Measurements from ENCODE around the gene UNC93A. TPM values are rescaled to one million over a fixed set of nuclear protein-coding genes. Genes with fewer than 3 reads are reported as not detected.
A peak's percentile ranks its signal among the peaks of the same experiment; 100 is the strongest.
"Not testable (repeated sequence)": the region's sequence is repeated elsewhere in the genome, so short reads cannot be mapped to it uniquely, and the experiment has no call there.

The UNC93A gene
- total RNA-seq, 6 donors from 2014 or later, result not detected

DNA sequence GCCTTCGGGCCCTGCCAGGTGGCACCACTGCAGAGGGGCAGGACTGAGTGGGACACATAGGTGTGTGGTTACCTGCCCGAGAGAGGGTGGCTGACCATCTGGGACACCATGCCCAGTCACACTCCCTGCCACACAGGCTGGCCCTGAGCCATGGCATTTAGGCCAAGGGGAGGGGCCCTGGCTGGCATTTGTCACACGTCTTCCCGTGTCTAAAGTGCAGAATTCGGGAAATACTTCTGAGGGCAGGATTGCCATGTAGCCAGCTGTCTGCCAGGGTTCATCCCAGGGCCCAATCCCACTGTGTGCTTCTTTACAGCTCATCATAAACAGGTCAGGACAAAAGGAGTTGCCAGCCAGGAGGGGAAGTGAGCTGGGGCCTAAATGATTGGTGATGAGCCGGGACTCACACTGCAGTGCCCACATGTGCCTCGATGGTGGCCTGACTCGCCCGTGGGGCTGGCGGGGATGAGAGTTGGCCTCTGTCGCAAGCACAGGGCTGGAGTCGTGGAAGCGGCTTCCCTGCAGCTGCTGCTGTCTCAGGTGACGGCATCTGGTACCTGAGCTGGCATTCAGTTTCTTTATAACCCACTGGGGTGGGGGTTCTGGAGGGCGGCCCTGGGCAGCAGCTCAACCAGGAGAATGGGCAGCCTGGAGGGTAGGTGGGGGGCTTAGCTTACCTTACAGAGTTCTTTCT is 5.9 kb upstream of the UNC93A start:
- Histone ChIP-seq H3K27ac (no peak overlapping the region), H3K36me3 (no peaks in the 10 kb centered on the region), H3K9me3 (no peaks in the 10 kb centered on the region), H3K4me3 (no peak overlapping the region), H3K27me3 (no peaks in the 10 kb centered on the region), H3K4me1 (no peaks in the 10 kb centered on the region)
- no peak for ATAC-seq (ENCODE audit: low FRiP score in 2 of 2)
- TF ChIP-seq POLR2A (IDR thresholded peaks at IDR 0.05) (no peak), POLR2AphosphoS5 (IDR thresholded peaks at IDR 0.05) (no peak), EP300 (IDR thresholded peaks at IDR 0.05) (no peak)
- TF ChIP-seq, protein P1, sequence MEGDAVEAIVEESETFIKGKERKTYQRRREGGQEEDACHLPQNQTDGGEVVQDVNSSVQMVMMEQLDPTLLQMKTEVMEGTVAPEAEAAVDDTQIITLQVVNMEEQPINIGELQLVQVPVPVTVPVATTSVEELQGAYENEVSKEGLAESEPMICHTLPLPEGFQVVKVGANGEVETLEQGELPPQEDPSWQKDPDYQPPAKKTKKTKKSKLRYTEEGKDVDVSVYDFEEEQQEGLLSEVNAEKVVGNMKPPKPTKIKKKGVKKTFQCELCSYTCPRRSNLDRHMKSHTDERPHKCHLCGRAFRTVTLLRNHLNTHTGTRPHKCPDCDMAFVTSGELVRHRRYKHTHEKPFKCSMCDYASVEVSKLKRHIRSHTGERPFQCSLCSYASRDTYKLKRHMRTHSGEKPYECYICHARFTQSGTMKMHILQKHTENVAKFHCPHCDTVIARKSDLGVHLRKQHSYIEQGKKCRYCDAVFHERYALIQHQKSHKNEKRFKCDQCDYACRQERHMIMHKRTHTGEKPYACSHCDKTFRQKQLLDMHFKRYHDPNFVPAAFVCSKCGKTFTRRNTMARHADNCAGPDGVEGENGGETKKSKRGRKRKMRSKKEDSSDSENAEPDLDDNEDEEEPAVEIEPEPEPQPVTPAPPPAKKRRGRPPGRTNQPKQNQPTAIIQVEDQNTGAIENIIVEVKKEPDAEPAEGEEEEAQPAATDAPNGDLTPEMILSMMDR (IDR thresholded peaks at IDR 0.05), result no peak
- no peak for DNase-seq
- WGBS, 2 donors, result 84 to 90% methylated on average over 4 to 14 of the region's 15 CpGs

- Histone ChIP-seq H3K9me3 (no peaks in the 10 kb centered on the region), H3K4me1 (no peaks in the 10 kb centered on the region), H3K4me3 (no peak overlapping the region), H3K36me3 (no peaks in the 10 kb centered on the region), H3K27ac (no peak overlapping the region), H3K27me3 (no peaks in the 10 kb centered on the region)
- 92 to 93% methylated on average over 9 to 13 of the region's 13 CpGs for WGBS, 2 donors
- TF ChIP-seq EP300 (IDR thresholded peaks at IDR 0.05), result no peak
- no peak for TF ChIP-seq POLR2AphosphoS5 (IDR thresholded peaks at IDR 0.05)
- TF ChIP-seq, protein P1 (IDR thresholded peaks at IDR 0.05), result no peak
- no peak for TF ChIP-seq POLR2A (IDR thresholded peaks at IDR 0.05)
- DNase-seq (no peak), ATAC-seq (ENCODE audit: low FRiP score in 2 of 2) (no peak)
Observed at GRCh38 chr6:167287513-167288048, 3.5 kb upstream of the UNC93A start.

- not testable (repeated sequence) for H3K27ac ChIP-seq, H3K4me3 ChIP-seq, H3K9me3 ChIP-seq, H3K27me3 ChIP-seq, DNase-seq, H3K4me1 ChIP-seq, H3K36me3 ChIP-seq
- WGBS, 2 donors, result 21 to 22% methylated on average over 14 of the region's 14 CpGs
- peak in 1 of 2 donors; percentile 81 for ATAC-seq (ENCODE audit: low FRiP score in 2 of 2)
- TF ChIP-seq, protein P1 (IDR thresholded peaks at IDR 0.05), result peak in 3 of 6 experiments; percentile 41 to 55 (median 42)
Observed at GRCh38 chr6:167288591-167289225, 2.4 kb upstream of the UNC93A start.

GRCh38 chr6:167289291-167289690 is 1.8 kb upstream of the UNC93A start:
- ATAC-seq (ENCODE audit: low FRiP score in 2 of 2); H3K36me3 ChIP-seq; DNase-seq; H3K27me3 ChIP-seq; H3K4me1 ChIP-seq; H3K4me3 ChIP-seq; H3K27ac ChIP-seq; H3K9me3 ChIP-seq: not testable (repeated sequence)
- 86 to 94% methylated on average over 1 of the region's 2 CpGs for WGBS, 2 donors

DNA sequence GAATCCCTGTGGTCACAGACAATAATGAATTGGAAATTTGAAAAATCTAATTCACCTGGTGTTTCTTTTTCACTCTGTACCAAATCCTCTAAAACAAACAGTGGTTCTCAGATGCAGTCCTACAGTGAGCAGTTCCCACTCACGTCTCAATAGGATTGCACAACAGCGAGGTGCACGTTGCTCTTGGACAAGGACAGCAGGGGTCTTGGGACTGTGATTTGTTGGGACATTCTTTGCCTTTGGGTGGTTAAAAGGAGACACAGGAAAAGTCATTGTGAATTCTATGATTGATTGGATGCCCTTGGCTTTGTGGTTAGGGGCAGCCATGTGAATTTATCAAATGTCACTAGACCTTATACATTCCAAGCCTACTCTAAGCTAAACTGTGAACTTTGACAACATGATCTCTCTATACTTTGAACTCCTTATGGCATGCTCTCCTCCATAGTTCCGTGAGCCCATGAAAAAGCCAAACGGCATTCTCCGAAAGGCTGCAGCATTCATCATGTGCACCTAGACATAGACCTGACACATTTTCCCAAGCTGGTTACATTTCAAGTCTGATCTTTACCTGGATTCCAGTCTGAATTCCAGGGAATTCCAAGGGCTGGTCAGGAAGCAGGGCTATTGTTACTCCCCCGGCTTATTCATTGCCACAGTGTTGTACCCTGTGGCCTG is 647 bp downstream of the UNC93A start:
- 67 to 68% methylated on average over 7 of the region's 7 CpGs for WGBS, 2 donors
- no peak for ATAC-seq (ENCODE audit: low FRiP score in 2 of 2)
- no peaks in the 10 kb centered on the region for H3K9me3 ChIP-seq
- no peaks in the 10 kb centered on the region for H3K27me3 ChIP-seq
- H3K27ac ChIP-seq, result no peak overlapping the region
- TF ChIP-seq EP300 (IDR thresholded peaks at IDR 0.05) (no peak), POLR2A (IDR thresholded peaks at IDR 0.05) (no peak), POLR2AphosphoS5 (IDR thresholded peaks at IDR 0.05) (no peak)
- TF ChIP-seq, protein P1 (IDR thresholded peaks at IDR 0.05), result no peak
- no peaks in the 10 kb centered on the region for H3K4me1 ChIP-seq
- no peak overlapping the region for H3K4me3 ChIP-seq
- no peak for DNase-seq
- no peaks in the 10 kb centered on the region for H3K36me3 ChIP-seq

All from upper lobe of left lung (tissue), 6 donors.